SU-DHL-6 (cell line): Measurements from ENCODE around the gene ACTMAP.

Experiments used
- EZH2phosphoT487 ChIP-seq: fragments of 200-600 bp; sonication (generic), shearing (Covaris generic); conservative IDR thresholded peaks from 2 replicates; pipeline ENCODE4 v1.6.1; 2018; ENCODE audit warnings: mild to moderate bottlenecking, antibody characterized with exemption, low read length, moderate library complexity, mixed read lengths
- TF ChIP-seq, protein P1 (sequence below): fragments of 200-600 bp; sonication (generic); IDR thresholded peaks from one replicate; pipeline ENCODE4 v1.5.1; 2017; ENCODE audit warnings: antibody characterized with exemption, mild to moderate bottlenecking, low read length, moderate library complexity; ENCODE audit not compliant: insufficient read depth, poor library complexity, severe bottlenecking

DNA sequence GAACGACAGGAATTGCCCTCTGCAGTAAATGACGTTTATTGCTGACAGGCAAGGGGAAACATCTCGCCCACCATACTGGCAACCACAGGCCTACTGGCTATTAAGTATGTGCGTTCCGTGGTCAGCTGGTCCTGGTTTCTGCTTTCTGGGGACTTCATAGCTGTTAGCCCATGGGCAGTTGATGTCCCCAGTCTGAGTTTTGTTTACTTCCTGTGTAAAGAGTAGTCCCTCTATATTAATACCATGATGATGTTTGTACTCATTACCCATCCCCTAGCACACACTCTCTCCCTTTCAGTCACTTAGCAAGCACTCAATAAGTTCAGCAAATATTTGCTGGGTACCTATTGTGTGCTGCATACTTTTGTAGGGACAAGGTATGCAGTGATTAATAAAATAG lies 18.6 kb upstream of the ACTMAP start:
- TF ChIP-seq, protein P1, sequence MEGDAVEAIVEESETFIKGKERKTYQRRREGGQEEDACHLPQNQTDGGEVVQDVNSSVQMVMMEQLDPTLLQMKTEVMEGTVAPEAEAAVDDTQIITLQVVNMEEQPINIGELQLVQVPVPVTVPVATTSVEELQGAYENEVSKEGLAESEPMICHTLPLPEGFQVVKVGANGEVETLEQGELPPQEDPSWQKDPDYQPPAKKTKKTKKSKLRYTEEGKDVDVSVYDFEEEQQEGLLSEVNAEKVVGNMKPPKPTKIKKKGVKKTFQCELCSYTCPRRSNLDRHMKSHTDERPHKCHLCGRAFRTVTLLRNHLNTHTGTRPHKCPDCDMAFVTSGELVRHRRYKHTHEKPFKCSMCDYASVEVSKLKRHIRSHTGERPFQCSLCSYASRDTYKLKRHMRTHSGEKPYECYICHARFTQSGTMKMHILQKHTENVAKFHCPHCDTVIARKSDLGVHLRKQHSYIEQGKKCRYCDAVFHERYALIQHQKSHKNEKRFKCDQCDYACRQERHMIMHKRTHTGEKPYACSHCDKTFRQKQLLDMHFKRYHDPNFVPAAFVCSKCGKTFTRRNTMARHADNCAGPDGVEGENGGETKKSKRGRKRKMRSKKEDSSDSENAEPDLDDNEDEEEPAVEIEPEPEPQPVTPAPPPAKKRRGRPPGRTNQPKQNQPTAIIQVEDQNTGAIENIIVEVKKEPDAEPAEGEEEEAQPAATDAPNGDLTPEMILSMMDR: no peak
- no peak for TF ChIP-seq EZH2phosphoT487
